HL-60 (cell line): ENCODE data around the gene BANP.

ENCODE experiments used
- DNase-seq, 2 experiments: peaks; one replicate each; pipeline ENCODE4 v3.0.0-alpha.2; 2010 to 2020; ENCODE audit warnings: low read depth in 1 of 2, low spot score in 1 of 2
- H3K27ac ChIP-seq: fragments of 250-450 bp; sonication (Bioruptor Pico); replicated peaks from 2 replicates; pipeline ENCODE4 v1.5.1; 2020; ENCODE audit warnings: mild to moderate bottlenecking, moderate library complexity
- H3K27me3 ChIP-seq: fragments of 250-450 bp; sonication (Bioruptor Pico); 2 replicates; pipeline ENCODE4 v1.5.1; 2021; ENCODE audit warnings: mild to moderate bottlenecking, moderate library complexity; ENCODE audit not compliant: insufficient read depth, poor library complexity, severe bottlenecking
- H3K4me3 ChIP-seq: replicated peaks from 2 replicates; pipeline ENCODE4 v1.5.1; 2011; ENCODE audit warnings: mild to moderate bottlenecking, control low read depth, low read length; ENCODE audit not compliant: insufficient read depth
- GABPA ChIP-seq: IDR thresholded peaks from 2 replicates; pipeline ENCODE4 v1.6.1; 2012; ENCODE audit warnings: low read depth
- POLR2AphosphoS5 ChIP-seq: IDR thresholded peaks from 2 replicates; pipeline ENCODE4 v1.6.1; 2012; ENCODE audit warnings: low read depth
- SPI1 ChIP-seq: IDR thresholded peaks from 2 replicates; pipeline ENCODE4 v1.6.1; 2012; ENCODE audit warnings: low read depth, mild to moderate bottlenecking, borderline replicate concordance
- TF ChIP-seq, protein P1 (sequence below): IDR thresholded peaks from 2 replicates; pipeline ENCODE4 v1.6.1; 2012; ENCODE audit warnings: low read depth; ENCODE audit not compliant: insufficient replicate concordance
- TF ChIP-seq, protein P2 (sequence below): IDR thresholded peaks from one replicate; pipeline ENCODE4 v1.5.1; 2011; ENCODE audit warnings: low read length, control low read depth, inconsistent platforms; ENCODE audit not compliant: insufficient read depth

Gene BANP

DNA sequence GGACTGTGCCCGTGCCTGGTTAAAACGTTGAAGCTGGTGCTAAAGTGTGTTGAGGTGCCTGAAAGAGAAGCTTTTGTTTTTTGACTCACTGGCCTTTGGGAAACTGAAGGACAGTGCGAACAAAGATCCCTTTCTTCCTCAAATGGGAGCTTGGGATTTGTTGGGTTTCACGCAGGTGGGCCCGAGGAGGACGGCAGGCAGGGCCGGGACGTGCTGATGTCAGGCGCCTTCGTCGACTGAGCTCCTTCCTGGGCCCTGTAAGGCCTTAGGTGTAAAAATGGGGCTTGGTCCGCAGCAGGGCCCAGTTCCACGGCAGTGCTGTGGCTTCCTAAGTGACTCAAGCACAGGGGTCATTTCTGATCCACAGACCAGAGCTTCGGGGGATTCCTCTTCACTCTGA lies 106.9 kb downstream of the BANP start:
- Histone ChIP-seq H3K27ac (no peak overlapping the region), H3K27me3 (no peaks in the 10 kb centered on the region), H3K4me3 (no peak overlapping the region)
- no peak for DNase-seq
- TF ChIP-seq SPI1 = no peak
- TF ChIP-seq, protein P1, sequence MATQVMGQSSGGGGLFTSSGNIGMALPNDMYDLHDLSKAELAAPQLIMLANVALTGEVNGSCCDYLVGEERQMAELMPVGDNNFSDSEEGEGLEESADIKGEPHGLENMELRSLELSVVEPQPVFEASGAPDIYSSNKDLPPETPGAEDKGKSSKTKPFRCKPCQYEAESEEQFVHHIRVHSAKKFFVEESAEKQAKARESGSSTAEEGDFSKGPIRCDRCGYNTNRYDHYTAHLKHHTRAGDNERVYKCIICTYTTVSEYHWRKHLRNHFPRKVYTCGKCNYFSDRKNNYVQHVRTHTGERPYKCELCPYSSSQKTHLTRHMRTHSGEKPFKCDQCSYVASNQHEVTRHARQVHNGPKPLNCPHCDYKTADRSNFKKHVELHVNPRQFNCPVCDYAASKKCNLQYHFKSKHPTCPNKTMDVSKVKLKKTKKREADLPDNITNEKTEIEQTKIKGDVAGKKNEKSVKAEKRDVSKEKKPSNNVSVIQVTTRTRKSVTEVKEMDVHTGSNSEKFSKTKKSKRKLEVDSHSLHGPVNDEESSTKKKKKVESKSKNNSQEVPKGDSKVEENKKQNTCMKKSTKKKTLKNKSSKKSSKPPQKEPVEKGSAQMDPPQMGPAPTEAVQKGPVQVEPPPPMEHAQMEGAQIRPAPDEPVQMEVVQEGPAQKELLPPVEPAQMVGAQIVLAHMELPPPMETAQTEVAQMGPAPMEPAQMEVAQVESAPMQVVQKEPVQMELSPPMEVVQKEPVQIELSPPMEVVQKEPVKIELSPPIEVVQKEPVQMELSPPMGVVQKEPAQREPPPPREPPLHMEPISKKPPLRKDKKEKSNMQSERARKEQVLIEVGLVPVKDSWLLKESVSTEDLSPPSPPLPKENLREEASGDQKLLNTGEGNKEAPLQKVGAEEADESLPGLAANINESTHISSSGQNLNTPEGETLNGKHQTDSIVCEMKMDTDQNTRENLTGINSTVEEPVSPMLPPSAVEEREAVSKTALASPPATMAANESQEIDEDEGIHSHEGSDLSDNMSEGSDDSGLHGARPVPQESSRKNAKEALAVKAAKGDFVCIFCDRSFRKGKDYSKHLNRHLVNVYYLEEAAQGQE = no peak
- no peak for TF ChIP-seq POLR2AphosphoS5
- no peak for TF ChIP-seq GABPA
- TF ChIP-seq, protein P2, sequence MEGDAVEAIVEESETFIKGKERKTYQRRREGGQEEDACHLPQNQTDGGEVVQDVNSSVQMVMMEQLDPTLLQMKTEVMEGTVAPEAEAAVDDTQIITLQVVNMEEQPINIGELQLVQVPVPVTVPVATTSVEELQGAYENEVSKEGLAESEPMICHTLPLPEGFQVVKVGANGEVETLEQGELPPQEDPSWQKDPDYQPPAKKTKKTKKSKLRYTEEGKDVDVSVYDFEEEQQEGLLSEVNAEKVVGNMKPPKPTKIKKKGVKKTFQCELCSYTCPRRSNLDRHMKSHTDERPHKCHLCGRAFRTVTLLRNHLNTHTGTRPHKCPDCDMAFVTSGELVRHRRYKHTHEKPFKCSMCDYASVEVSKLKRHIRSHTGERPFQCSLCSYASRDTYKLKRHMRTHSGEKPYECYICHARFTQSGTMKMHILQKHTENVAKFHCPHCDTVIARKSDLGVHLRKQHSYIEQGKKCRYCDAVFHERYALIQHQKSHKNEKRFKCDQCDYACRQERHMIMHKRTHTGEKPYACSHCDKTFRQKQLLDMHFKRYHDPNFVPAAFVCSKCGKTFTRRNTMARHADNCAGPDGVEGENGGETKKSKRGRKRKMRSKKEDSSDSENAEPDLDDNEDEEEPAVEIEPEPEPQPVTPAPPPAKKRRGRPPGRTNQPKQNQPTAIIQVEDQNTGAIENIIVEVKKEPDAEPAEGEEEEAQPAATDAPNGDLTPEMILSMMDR = no peak

DNA sequence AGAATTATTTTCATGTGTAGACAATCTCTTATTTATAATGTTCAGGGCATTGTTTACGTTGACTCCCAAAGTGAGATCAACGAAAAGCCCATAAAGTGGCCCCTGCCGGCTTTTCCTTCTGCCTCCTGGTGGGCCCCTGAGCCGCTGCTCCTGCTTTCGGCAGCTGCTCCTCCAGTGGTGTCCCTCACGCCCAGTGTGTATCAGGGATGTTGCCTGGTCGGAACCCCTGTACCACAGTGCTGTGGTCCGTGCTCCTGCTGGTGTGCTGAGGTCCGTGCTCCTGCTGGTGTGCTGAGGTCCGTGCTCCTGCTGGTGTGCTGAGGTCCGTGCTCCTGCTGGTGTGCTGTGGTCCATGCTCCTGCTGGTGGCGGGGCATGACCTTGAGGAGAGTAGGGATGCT lies 107.6 kb downstream of the BANP start:
- H3K27ac ChIP-seq = no peak overlapping the region
- no peak overlapping the region for H3K4me3 ChIP-seq
- TF ChIP-seq POLR2AphosphoS5 (no peak), GABPA (no peak), SPI1 (no peak)
- TF ChIP-seq, protein P1 = no peak
- TF ChIP-seq, protein P2 = no peak
- H3K27me3 ChIP-seq = no peaks in the 10 kb centered on the region
- DNase-seq = no peak

DNA sequence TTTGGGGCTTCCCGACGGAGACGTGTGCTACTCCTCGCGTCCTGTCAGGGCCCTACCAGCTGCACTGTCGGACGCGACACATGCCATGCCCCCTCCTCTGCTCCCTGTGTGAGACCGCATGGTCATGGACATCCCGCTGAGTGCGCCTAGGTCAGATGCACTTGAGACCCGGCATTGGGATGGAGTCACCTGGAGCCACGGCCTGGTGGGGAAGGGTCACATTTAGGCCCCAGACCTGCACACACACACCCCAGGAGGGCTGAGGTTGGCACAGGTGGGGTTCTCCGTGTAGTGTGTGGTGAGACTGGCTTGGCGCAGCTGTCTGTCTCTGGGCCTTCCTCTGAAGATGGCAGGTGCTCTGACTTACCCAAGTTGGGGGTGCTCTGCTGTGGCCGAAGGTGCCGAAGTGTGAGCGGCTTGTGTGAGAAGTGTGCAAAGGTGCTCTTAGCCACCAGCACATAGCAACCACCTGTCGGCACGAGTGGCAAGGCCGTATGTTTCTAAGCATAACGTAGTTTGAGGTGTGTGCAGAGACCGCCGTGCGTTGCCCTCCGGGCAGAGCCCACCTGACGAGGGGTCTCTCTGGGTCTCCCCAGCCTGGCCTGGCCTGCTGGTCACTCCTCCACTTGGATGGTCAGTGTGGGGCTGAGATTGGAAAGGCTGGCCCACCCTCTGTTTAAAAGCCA lies 108.6 kb downstream of the BANP start:
- Histone ChIP-seq H3K4me3 (no peak overlapping the region), H3K27me3 (no peaks in the 10 kb centered on the region), H3K27ac (no peak overlapping the region)
- DNase-seq = no peak
- TF ChIP-seq POLR2AphosphoS5 = no peak

DNA sequence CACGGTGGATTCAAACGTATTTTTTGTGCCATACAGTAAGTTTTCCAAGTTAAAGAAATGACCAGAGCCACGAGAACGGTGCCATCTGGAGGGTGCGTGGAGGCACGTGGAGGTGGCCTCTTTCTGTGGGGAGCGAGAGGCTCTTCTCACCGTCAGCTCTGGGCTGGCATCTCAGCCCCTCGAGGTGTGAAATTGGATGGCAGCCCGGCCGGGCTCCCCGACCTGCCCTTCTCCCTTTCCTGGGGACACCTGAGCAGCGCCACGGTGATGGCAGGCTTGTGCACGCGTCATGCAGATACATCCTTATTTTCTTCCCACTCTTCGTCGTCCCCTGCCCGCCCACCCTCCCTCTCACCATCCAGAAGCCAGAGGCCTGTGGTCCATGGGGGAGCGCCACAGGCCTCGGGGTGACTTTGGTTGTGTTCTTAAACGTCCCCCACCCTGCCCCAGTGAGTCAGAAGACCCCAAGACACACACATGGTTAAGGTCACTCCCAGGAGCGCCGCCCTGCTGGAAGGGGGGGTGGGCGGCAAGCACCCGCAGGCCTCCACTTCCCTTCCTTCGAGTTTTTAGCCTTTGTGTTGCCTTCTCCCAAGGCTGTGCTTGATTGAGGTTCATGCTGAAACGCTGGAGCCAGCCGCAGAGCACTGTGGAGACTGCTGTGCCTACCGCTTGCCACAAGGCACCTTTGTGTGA lies 109.4 kb downstream of the BANP start:
- Histone ChIP-seq H3K4me3 (no peak overlapping the region), H3K27me3 (no peaks in the 10 kb centered on the region), H3K27ac (no peak overlapping the region)
- TF ChIP-seq POLR2AphosphoS5 (no peak), GABPA (no peak), SPI1 (no peak)
- TF ChIP-seq, protein P2 = no peak
- TF ChIP-seq, protein P1 = no peak
- no peak for DNase-seq
